ENCODE results near the gene ATP6V1B1. TPM values are rescaled to one million over a fixed set of nuclear protein-coding genes. Genes with fewer than 3 reads are reported as not detected.

ATP6V1B1 gene
- total and polyA plus RNA-seq, 2 of the 13 experiments (the other 11 are each of a cell fraction or from before 2014, with no cell fraction given), result 0.58 to 1.6 TPM

DNA sequence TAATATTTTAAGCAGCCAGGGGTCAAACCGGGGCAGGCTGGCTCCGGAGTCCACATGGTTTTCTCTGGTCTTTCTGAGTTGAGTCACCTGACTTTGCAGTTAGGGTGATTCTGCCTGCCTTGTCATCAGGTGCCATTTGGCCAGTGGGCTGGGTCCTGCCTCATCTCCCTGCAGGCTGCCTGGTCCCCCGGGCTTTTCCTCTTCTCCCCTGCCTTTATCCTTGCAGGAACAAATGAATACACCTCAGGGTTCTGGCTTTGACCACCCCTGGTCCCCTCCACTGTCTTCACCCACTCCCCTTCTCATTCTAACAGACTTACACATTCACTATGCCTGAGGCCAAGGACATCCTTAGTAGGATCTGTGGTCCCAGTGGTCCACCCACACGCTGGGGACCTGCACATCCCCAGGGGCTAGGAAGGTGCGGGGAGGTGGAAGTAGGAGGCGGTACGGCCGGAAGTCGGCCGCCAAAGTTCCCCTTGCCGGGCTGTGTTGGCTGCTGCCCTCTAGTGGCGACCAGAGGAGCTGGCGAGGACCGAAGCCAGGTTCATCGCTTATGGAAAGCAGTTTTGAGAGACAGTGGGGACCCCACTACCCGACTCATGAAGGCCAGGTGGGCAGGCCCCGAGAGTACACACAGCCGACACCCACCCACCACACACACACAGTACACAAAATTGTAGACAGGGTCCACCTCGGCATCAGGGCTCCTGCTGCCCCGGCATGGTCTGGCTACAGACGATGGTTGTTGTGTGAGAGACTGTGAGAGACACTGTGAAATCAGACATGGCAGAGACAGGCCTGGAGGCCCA is 65.3 kb downstream of the ATP6V1B1 start (continued):
- TF ChIP-seq, protein P1, sequence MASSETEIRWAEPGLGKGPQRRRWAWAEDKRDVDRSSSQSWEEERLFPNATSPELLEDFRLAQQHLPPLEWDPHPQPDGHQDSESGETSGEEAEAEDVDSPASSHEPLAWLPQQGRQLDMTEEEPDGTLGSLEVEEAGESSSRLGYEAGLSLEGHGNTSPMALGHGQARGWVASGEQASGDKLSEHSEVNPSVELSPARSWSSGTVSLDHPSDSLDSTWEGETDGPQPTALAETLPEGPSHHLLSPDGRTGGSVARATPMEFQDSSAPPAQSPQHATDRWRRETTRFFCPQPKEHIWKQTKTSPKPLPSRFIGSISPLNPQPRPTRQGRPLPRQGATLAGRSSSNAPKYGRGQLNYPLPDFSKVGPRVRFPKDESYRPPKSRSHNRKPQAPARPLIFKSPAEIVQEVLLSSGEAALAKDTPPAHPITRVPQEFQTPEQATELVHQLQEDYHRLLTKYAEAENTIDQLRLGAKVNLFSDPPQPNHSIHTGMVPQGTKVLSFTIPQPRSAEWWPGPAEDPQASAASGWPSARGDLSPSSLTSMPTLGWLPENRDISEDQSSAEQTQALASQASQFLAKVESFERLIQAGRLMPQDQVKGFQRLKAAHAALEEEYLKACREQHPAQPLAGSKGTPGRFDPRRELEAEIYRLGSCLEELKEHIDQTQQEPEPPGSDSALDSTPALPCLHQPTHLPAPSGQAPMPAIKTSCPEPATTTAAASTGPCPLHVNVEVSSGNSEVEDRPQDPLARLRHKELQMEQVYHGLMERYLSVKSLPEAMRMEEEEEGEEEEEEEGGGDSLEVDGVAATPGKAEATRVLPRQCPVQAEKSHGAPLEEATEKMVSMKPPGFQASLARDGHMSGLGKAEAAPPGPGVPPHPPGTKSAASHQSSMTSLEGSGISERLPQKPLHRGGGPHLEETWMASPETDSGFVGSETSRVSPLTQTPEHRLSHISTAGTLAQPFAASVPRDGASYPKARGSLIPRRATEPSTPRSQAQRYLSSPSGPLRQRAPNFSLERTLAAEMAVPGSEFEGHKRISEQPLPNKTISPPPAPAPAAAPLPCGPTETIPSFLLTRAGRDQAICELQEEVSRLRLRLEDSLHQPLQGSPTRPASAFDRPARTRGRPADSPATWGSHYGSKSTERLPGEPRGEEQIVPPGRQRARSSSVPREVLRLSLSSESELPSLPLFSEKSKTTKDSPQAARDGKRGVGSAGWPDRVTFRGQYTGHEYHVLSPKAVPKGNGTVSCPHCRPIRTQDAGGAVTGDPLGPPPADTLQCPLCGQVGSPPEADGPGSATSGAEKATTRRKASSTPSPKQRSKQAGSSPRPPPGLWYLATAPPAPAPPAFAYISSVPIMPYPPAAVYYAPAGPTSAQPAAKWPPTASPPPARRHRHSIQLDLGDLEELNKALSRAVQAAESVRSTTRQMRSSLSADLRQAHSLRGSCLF (CRISPR knock-in tag; IDR thresholded peaks at IDR 0.05; ENCODE audit: borderline replicate concordance), result no peak
- TF ChIP-seq ZNF468 (CRISPR knock-in tag; IDR thresholded peaks at IDR 0.05), result no peak
- no peak for TF ChIP-seq NFE2L2 (IDR thresholded peaks at IDR 0.05; ENCODE audit: low read length)
- 0 out of 2 replicates have a peak, but pooled peaks have one; percentile 37 for TF ChIP-seq SP4 (CRISPR knock-in tag; IDR thresholded peaks at IDR 0.05)
- TF ChIP-seq, protein P2, sequence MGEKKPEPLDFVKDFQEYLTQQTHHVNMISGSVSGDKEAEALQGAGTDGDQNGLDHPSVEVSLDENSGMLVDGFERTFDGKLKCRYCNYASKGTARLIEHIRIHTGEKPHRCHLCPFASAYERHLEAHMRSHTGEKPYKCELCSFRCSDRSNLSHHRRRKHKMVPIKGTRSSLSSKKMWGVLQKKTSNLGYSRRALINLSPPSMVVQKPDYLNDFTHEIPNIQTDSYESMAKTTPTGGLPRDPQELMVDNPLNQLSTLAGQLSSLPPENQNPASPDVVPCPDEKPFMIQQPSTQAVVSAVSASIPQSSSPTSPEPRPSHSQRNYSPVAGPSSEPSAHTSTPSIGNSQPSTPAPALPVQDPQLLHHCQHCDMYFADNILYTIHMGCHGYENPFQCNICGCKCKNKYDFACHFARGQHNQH (CRISPR knock-in tag; IDR thresholded peaks at IDR 0.05), result peak; percentile 91; the same call in 1 of the 2 replicates
- TF ChIP-seq HNRNPK (IDR thresholded peaks at IDR 0.05; ENCODE audit: low read depth, low read length, poor library complexity, severe bottlenecking), result no peak
- TF ChIP-seq, protein P3, sequence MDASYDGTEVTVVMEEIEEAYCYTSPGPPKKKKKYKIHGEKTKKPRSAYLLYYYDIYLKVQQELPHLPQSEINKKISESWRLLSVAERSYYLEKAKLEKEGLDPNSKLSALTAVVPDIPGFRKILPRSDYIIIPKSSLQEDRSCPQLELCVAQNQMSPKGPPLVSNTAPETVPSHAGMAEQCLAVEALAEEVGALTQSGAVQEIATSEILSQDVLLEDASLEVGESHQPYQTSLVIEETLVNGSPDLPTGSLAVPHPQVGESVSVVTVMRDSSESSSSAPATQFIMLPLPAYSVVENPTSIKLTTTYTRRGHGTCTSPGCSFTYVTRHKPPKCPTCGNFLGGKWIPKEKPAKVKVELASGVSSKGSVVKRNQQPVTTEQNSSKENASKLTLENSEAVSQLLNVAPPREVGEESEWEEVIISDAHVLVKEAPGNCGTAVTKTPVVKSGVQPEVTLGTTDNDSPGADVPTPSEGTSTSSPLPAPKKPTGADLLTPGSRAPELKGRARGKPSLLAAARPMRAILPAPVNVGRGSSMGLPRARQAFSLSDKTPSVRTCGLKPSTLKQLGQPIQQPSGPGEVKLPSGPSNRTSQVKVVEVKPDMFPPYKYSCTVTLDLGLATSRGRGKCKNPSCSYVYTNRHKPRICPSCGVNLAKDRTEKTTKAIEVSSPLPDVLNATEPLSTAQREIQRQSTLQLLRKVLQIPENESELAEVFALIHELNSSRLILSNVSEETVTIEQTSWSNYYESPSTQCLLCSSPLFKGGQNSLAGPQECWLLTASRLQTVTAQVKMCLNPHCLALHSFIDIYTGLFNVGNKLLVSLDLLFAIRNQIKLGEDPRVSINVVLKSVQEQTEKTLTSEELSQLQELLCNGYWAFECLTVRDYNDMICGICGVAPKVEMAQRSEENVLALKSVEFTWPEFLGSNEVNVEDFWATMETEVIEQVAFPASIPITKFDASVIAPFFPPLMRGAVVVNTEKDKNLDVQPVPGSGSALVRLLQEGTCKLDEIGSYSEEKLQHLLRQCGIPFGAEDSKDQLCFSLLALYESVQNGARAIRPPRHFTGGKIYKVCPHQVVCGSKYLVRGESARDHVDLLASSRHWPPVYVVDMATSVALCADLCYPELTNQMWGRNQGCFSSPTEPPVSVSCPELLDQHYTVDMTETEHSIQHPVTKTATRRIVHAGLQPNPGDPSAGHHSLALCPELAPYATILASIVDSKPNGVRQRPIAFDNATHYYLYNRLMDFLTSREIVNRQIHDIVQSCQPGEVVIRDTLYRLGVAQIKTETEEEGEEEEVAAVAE (CRISPR knock-in tag; IDR thresholded peaks at IDR 0.05; ENCODE audit: borderline replicate concordance), result peak; percentile 71; the same call in 1 of the 2 replicates
- TF ChIP-seq, protein P4, sequence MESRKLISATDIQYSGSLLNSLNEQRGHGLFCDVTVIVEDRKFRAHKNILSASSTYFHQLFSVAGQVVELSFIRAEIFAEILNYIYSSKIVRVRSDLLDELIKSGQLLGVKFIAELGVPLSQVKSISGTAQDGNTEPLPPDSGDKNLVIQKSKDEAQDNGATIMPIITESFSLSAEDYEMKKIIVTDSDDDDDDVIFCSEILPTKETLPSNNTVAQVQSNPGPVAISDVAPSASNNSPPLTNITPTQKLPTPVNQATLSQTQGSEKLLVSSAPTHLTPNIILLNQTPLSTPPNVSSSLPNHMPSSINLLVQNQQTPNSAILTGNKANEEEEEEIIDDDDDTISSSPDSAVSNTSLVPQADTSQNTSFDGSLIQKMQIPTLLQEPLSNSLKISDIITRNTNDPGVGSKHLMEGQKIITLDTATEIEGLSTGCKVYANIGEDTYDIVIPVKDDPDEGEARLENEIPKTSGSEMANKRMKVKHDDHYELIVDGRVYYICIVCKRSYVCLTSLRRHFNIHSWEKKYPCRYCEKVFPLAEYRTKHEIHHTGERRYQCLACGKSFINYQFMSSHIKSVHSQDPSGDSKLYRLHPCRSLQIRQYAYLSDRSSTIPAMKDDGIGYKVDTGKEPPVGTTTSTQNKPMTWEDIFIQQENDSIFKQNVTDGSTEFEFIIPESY (CRISPR knock-in tag; IDR thresholded peaks at IDR 0.05), result peak; percentile 22; the same call in 1 of the 2 replicates
- peak; percentile 75 for TF ChIP-seq POLR2G (IDR thresholded peaks at IDR 0.05; ENCODE audit: low read depth, low read length)
- TF ChIP-seq, protein P5, sequence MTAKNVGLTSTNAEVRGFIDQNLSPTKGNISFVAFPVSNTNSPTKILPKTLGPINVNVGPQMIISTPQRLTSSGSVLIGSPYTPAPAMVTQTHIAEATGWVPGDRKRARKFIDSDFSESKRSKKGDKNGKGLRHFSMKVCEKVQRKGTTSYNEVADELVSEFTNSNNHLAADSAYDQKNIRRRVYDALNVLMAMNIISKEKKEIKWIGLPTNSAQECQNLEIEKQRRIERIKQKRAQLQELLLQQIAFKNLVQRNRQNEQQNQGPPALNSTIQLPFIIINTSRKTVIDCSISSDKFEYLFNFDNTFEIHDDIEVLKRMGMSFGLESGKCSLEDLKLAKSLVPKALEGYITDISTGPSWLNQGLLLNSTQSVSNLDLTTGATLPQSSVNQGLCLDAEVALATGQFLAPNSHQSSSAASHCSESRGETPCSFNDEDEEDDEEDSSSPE (CRISPR knock-in tag; IDR thresholded peaks at IDR 0.05), result no peak; the same call in 1 of the 2 replicates
- TF ChIP-seq NR2C2 (CRISPR knock-in tag; IDR thresholded peaks at IDR 0.05; ENCODE audit: borderline replicate concordance), result peak; percentile 41; the same call in 1 of the 2 replicates
- peak; percentile 95 for TF ChIP-seq ZNF605 (CRISPR knock-in tag; IDR thresholded peaks at IDR 0.05)

Data from HepG2 (cell line).